Prostate gland (tissue), 2 donors: ENCODE data around the gene KANK2. TPM values are rescaled to one million over a fixed set of nuclear protein-coding genes. Genes with fewer than 3 reads are reported as not detected.

Experiments used
- DNase-seq: peaks from one replicate; pipeline ENCODE4 v3.0.0-alpha.2; 2019; ENCODE audit warnings: low spot score
- H3K27ac ChIP-seq, 2 donors: fragments of 200-600 bp; sonication (generic); 2 replicates each; pipeline ENCODE4 v1.5.1; 2017 to 2019
- H3K27me3 ChIP-seq: fragments of 200-600 bp; sonication (generic); replicated peaks from 2 replicates; pipeline ENCODE4 v1.5.1; 2019; ENCODE audit not compliant: insufficient read depth
- H3K36me3 ChIP-seq, 2 donors: fragments of 200-600 bp; sonication (generic); 1 replicate in 1 of 2; 2 replicates in 1 of 2; pipeline versions ENCODE4 v1.5.1 to v1.8.1; 2017 to 2019
- H3K4me1 ChIP-seq: fragments of 200-600 bp; sonication (generic); replicated peaks from 2 replicates; pipeline ENCODE4 v1.5.1; 2019
- H3K4me3 ChIP-seq, 2 donors: fragments of 200-600 bp; sonication (generic); 2 replicates each; pipeline ENCODE4 v1.5.1; 2017 to 2019
- H3K9me3 ChIP-seq: fragments of 200-600 bp; sonication (generic); 2 replicates; pipeline ENCODE4 v1.5.1; 2017
- POLR2A ChIP-seq: fragments of 450-650 bp; IDR thresholded peaks from one replicate; pipeline ENCODE4 v1.6.1; 2016; ENCODE audit warnings: antibody characterized with exemption, mild to moderate bottlenecking
- POLR2AphosphoS5 ChIP-seq: sonication (generic); formaldehyde crosslinking; IDR thresholded peaks from one replicate; pipeline ENCODE4 v1.6.1; 2017; ENCODE audit warnings: antibody characterized with exemption
- WGBS: methylation state at CpG from one replicate; pipeline ENCODE4 v1.1.5; 2018; 5-methylcytosine and 5-hydroxymethylcytosine counted together
- intact Hi-C: fragments of 100-400 bp; cut with DNase I; formaldehyde crosslinking; loops from one replicate; pipeline ENCODE4 v1.14.2; 2022
- total RNA-seq, 2 donors: library from RNA; depleted of rRNA; stranded (reverse); fragments of >200 nt; gene quantifications; one replicate each; pipeline ENCODE4 v1.1.0, GENCODE V29; 2016
- TF ChIP-seq, protein P1 (sequence below), 4 experiments: fragments of 200-600 bp in 2 of 4; fragments of 450-650 bp in 2 of 4; sonication (generic) in 2 of 4; IDR thresholded peaks; 1 replicate in 3 of 4; 2 replicates in 1 of 4; pipeline ENCODE4 v1.5.1; 2016 to 2019; ENCODE audit warnings: antibody characterized with exemption in 4 of 4, mild to moderate bottlenecking in 2 of 4, moderate library complexity in 2 of 4

Gene KANK2
- total RNA-seq, 2 donors from 2014 or later, result 150 to 370 TPM

DNA sequence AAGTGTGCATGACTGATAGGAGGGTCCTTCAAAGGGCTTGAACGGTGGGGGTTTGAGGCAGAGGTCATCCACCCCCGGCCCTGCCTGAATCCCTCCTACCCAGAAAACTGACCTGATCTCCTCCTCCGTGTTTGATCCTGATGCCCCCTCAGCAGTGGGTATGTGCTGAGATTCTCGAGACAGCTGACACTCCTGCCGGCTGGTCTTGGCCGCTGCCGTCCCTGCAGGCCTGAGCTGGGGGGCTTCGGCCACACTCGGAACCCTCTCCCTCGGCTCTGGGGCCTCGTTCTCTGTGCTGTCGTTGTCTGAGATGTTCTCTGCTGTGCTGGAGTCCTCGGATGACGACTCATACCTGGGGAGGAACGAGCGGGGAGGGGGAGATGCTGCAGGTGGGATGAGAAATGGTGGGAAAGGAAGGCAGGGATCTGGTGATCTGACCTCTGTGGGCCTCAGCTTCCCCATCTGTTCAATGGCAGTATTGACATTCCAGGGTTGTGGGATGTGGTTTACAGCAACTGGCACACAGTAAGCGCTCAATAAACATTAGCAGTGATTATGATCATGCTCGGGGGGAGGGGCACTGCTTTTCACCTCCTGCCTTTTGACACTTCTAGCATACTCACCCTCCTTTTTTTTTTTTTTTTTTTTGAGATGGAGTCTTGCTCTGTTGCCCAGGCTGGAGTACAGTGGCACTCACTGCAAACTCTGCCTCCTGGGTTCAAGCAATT lies 20.7 kb downstream of the KANK2 start:
- 89% methylated on average over 18 of the region's 18 CpGs for WGBS
- no peaks in the 10 kb centered on the region for H3K4me1 ChIP-seq
- no peaks in the 10 kb centered on the region for H3K9me3 ChIP-seq
- no peak overlapping the region for H3K4me3 ChIP-seq
- intact Hi-C loops, result no loop called here
- no peak overlapping the region for H3K27ac ChIP-seq
- peaks cover 0 to 11% of the 10 kb centered on the region in 2 donors for H3K36me3 ChIP-seq
- H3K27me3 ChIP-seq, result no peaks in the 10 kb centered on the region
- no peak for DNase-seq
- TF ChIP-seq POLR2A (no peak), POLR2AphosphoS5 (no peak)
- TF ChIP-seq, protein P1, sequence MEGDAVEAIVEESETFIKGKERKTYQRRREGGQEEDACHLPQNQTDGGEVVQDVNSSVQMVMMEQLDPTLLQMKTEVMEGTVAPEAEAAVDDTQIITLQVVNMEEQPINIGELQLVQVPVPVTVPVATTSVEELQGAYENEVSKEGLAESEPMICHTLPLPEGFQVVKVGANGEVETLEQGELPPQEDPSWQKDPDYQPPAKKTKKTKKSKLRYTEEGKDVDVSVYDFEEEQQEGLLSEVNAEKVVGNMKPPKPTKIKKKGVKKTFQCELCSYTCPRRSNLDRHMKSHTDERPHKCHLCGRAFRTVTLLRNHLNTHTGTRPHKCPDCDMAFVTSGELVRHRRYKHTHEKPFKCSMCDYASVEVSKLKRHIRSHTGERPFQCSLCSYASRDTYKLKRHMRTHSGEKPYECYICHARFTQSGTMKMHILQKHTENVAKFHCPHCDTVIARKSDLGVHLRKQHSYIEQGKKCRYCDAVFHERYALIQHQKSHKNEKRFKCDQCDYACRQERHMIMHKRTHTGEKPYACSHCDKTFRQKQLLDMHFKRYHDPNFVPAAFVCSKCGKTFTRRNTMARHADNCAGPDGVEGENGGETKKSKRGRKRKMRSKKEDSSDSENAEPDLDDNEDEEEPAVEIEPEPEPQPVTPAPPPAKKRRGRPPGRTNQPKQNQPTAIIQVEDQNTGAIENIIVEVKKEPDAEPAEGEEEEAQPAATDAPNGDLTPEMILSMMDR (IDR thresholded peaks at IDR 0.05), result no peak

DNA sequence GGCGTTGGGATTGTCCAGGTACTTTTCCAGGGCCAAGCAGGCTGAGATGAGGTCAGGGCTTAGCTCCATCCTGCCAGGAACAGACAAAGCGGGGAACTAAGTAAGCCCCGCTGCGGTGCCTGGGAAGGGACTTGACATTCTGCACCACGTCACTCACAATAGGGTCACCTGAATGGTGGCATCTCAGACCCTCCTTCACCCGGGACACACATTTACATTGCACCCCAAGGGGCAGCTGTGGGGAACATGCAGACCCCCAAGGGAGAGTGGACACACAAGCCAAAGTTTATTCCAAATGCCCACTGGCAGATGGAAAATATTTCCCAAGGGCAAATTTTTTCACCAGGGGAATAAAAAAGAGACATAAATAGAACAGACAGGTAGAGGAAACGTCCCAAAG lies 21.4 kb downstream of the KANK2 start:
- Histone ChIP-seq H3K9me3 (no peaks in the 10 kb centered on the region), H3K4me1 (no peaks in the 10 kb centered on the region), H3K27me3 (no peaks in the 10 kb centered on the region), H3K4me3 (no peak overlapping the region), H3K36me3 (peaks cover 0 to 11% of the 10 kb centered on the region in 2 donors), H3K27ac (no peak overlapping the region)
- TF ChIP-seq POLR2A, result no peak
- TF ChIP-seq POLR2AphosphoS5, result no peak
- TF ChIP-seq, protein P1 (IDR thresholded peaks at IDR 0.05), result no peak
- 94% methylated on average over 7 of the region's 7 CpGs for WGBS
- intact Hi-C loops, result no loop called here
- no peak for DNase-seq

DNA sequence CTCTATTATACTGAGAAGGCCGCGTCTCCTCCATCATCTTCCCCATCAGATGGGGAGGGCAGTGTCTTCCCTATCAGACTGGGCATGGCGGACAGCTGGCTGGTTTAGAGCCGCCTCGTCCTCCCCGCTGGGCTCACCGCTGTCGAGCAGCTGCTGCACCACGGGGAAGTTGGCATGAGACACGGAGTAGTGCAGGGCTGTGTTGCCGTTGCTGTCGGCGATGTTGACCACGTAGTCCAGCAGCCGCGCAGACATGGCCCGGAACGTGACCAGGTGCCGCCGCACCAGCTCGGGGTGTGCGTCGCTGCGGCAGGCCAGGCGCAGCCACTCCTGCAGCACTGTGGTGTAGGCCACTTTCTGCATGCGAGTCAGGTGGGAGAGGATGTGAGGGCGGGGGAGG lies 23.0 kb downstream of the KANK2 start:
- intact Hi-C loops, result no loop called here
- TF ChIP-seq POLR2A (no peak), POLR2AphosphoS5 (no peak)
- TF ChIP-seq, protein P1 (IDR thresholded peaks at IDR 0.05), result no peak
- no peaks in the 10 kb centered on the region for H3K9me3 ChIP-seq
- no peak overlapping the region for H3K27ac ChIP-seq
- H3K4me3 ChIP-seq, result no peak overlapping the region
- H3K4me1 ChIP-seq, result no peaks in the 10 kb centered on the region
- WGBS, result 95% methylated on average over 27 of the region's 27 CpGs
- no peak for DNase-seq
- H3K36me3 ChIP-seq, result peaks cover 3 to 16% of the 10 kb centered on the region in 2 donors
- no peaks in the 10 kb centered on the region for H3K27me3 ChIP-seq

DNA sequence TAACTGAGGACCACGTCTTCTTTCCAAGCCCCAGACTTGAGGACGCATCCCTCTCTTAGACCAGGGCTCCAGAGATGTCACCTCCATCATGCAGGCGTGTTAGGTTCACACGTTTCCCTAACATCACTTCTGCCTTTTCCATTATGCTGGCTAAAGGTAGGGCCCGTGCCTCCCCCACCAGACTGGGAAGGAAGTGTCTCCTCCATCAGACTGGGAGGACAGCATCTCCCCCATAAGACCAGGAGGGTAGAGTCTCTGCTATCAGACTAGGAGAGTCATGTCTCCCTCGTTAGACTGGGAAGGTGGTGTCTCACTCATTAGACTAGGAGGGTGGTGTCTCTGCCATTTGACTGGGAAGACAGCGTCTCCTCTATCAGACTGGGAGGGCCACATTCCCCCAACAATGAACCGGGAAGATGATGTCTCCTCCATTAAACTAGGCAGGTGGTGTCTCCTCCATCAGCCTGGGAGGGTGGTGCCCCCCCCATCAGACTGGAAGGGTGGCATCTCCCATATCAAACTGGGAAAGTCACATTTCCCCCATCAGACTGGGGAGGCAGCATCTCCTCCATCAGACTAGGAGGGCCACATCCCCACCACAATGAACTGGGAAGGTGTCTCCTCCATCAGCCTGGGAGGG lies 23.7 kb downstream of the KANK2 start:
- Histone ChIP-seq H3K9me3 (no peaks in the 10 kb centered on the region), H3K27me3 (no peaks in the 10 kb centered on the region), H3K27ac (no peak overlapping the region), H3K4me3 (no peak overlapping the region), H3K36me3 (peaks cover 4 to 16% of the 10 kb centered on the region in 2 donors), H3K4me1 (no peaks in the 10 kb centered on the region)
- TF ChIP-seq POLR2AphosphoS5 (no peak), POLR2A (no peak)
- TF ChIP-seq, protein P1 (IDR thresholded peaks at IDR 0.05), result no peak
- WGBS, result 84% methylated on average over 8 of the region's 8 CpGs
- intact Hi-C loops, result no loop called here
- DNase-seq, result no peak

DNA sequence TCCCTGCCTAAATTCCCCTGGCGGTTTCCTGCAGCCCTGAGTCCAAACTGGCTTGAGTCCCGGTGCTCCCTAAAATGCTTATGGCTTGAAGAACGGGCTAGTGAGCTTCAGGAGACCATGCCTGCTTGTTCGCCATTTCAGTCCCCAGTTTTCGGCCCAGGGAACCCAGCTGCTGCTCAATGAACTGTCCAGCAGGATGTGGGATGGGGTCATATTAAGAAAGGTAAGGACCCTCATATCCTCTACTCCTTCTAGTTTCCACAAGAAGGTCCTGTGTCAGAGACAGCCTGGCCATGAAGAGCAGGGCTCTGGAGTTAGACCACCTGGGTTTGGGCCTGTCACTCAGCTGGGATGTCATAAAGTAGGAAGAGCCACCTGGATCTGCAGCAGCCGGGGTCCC lies 24.8 kb downstream of the KANK2 start:
- no peaks in the 10 kb centered on the region for H3K4me1 ChIP-seq
- H3K9me3 ChIP-seq, result no peaks in the 10 kb centered on the region
- H3K27me3 ChIP-seq, result no peaks in the 10 kb centered on the region
- no peak overlapping the region for H3K4me3 ChIP-seq
- TF ChIP-seq, protein P1 (IDR thresholded peaks at IDR 0.05), result no peak
- TF ChIP-seq POLR2A, result no peak
- no peak for TF ChIP-seq POLR2AphosphoS5
- intact Hi-C loops, result no loop called here
- no peak overlapping the region for H3K27ac ChIP-seq
- peaks cover 4 to 16% of the 10 kb centered on the region in 2 donors for H3K36me3 ChIP-seq
- no peak for DNase-seq
- 78% methylated on average over 6 of the region's 6 CpGs for WGBS
